ENCODE measurements around the gene SEMA3F.

DNA sequence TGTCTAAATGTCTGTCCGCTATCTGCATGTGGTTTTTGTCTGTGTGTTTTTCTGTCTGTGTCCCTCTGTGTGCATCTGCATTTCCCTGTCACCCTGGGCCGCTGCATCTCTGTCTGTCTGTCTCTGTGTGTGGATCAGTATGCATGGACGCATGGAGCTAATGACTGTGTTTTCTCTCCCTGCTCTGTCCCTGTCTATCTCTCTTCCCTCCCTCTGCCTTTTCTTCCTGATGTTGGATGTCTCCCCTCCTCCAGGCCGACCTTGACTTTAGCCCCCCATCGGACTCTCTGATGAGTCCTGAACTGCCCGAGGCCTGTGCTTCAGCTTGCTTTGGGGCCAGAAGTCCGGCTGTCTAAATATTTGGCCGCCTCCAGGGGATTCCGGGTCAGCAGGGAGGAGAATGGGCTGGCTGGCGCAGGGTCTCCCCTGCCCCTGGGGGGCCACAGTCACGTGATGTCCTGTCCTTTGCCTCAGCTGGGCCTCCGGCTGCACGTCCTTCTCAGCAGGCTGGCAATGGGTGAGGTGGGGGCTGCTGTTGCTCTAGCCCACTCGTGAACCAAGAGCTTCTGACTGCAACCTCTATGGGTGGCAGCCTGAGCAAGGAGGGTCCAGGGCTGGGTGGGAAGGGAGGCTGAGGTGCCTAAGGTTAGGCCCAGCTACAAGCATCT is 53.7 kb downstream of the SEMA3F start:
- TF ChIP-seq, protein P1, sequence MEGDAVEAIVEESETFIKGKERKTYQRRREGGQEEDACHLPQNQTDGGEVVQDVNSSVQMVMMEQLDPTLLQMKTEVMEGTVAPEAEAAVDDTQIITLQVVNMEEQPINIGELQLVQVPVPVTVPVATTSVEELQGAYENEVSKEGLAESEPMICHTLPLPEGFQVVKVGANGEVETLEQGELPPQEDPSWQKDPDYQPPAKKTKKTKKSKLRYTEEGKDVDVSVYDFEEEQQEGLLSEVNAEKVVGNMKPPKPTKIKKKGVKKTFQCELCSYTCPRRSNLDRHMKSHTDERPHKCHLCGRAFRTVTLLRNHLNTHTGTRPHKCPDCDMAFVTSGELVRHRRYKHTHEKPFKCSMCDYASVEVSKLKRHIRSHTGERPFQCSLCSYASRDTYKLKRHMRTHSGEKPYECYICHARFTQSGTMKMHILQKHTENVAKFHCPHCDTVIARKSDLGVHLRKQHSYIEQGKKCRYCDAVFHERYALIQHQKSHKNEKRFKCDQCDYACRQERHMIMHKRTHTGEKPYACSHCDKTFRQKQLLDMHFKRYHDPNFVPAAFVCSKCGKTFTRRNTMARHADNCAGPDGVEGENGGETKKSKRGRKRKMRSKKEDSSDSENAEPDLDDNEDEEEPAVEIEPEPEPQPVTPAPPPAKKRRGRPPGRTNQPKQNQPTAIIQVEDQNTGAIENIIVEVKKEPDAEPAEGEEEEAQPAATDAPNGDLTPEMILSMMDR (IDR thresholded peaks at IDR 0.05), result no peak
- no peak for TF ChIP-seq POLR2A (IDR thresholded peaks at IDR 0.05)

Measured in thyroid gland (tissue), 4 donors.